NCI-H1048 (cell line): ENCODE data around the gene IDE.
"Not testable (repeated sequence)": the region's sequence is repeated elsewhere in the genome, so short reads cannot be mapped to it uniquely, and the experiment has no call there.

ENCODE experiments used
- DNase-seq: peaks from one replicate; lab custom pipeline; 2025; lab: John Stamatoyannopoulos, UW

IDE gene

GRCh38 chr10:92573798-92574547, at the start of gene IDE:
Gene IDE (minus strand): TSS chr10:92574093. CDS start chr10:92574019, 74 bp downstream.
- DNase-seq: peak; percentile 61

GRCh38 chr10:92619368-92619767, 45.5 kb upstream of the IDE start:
- no peak for DNase-seq

GRCh38 chr10:92615515-92615914, 41.6 kb upstream of the IDE start:
- DNase-seq: no peak

GRCh38 chr10:92604841-92605240, 30.9 kb upstream of the IDE start:
- no peak for DNase-seq

GRCh38 chr10:92598321-92598720, 24.4 kb upstream of the IDE start:
- DNase-seq: no peak

GRCh38 chr10:92595505-92595904, 21.6 kb upstream of the IDE start:
- no peak for DNase-seq

- no peak for DNase-seq
Observed at GRCh38 chr10:92593619-92594588, 20.0 kb upstream of the IDE start.

GRCh38 chr10:92592761-92593618, 19.1 kb upstream of the IDE start, which contains the start of gene KIF11:
Gene KIF11 (plus strand): TSS chr10:92593130. CDS start chr10:92593376, 246 bp downstream.
- peak; percentile 98 for DNase-seq

GRCh38 chr10:92591550-92592022, 17.7 kb upstream of the IDE start:
- DNase-seq: no peak

GRCh38 chr10:92590623-92591549, 17.0 kb upstream of the IDE start:
- no peak for DNase-seq

GRCh38 chr10:92582347-92582746, 8.5 kb upstream of the IDE start:
- DNase-seq: not testable (repeated sequence)

- DNase-seq: no peak
Observed at GRCh38 chr10:92575961-92576360, 2.1 kb upstream of the IDE start.

GRCh38 chr10:92574548-92575261, 812 bp upstream of the IDE start:
- no peak for DNase-seq

GRCh38 chr10:92573091-92573797, 649 bp downstream of the IDE start:
- DNase-seq: no peak

- no peak for DNase-seq
Observed at GRCh38 chr10:92572362-92573090, 1.4 kb downstream of the IDE start.

GRCh38 chr10:92571649-92572048, 2.2 kb downstream of the IDE start:
- DNase-seq: no peak

- DNase-seq: not testable (repeated sequence)
Observed at GRCh38 chr10:92569663-92570062, 4.2 kb downstream of the IDE start.

- no peak for DNase-seq
Observed at GRCh38 chr10:92569071-92569470, 4.8 kb downstream of the IDE start.
